Mesenchymal stem cell (in vitro differentiated cells and primary cell): Measurements from ENCODE around the gene HSD11B1.

Source experiments
- DNase-seq: peaks from one replicate; pipeline ENCODE4 v3.0.0-alpha.2; 2013
- H2AFZ ChIP-seq: one replicate; pipeline ENCODE4 v1.6.1; 2013; ENCODE audit warnings: low read depth, mild to moderate bottlenecking, control low read depth, inconsistent platforms, low read length, moderate library complexity
- H2AK5ac ChIP-seq: 2 replicates; pipeline ENCODE4 v1.6.1; 2013; ENCODE audit warnings: low read length, moderate library complexity, mild to moderate bottlenecking, inconsistent platforms; ENCODE audit not compliant: severe bottlenecking
- H2BK120ac ChIP-seq: one replicate; pipeline ENCODE4 v1.6.1; 2013; ENCODE audit warnings: low read depth, mild to moderate bottlenecking, inconsistent platforms, low read length, moderate library complexity
- H2BK12ac ChIP-seq, 2 experiments: one replicate each; pipeline ENCODE4 v1.6.1; 2013; ENCODE audit warnings: inconsistent platforms in 2 of 2, low read length in 2 of 2, mild to moderate bottlenecking in 2 of 2, moderate library complexity in 2 of 2, control low read depth in 1 of 2
- H2BK15ac ChIP-seq: one replicate; pipeline ENCODE4 v1.6.1; 2013; ENCODE audit warnings: mild to moderate bottlenecking, low read depth, inconsistent platforms; ENCODE audit not compliant: poor library complexity, severe bottlenecking
- H2BK5ac ChIP-seq: 2 replicates; pipeline ENCODE4 v1.6.1; 2013; ENCODE audit warnings: low read depth, mild to moderate bottlenecking, low read length, control low read depth, inconsistent platforms; ENCODE audit not compliant: poor library complexity, severe bottlenecking
- H3K14ac ChIP-seq, 2 experiments: one replicate each; pipeline ENCODE4 v1.6.1; 2013; ENCODE audit warnings: inconsistent platforms in 2 of 2, low read length in 2 of 2, control low read depth in 1 of 2, mild to moderate bottlenecking in 1 of 2, moderate library complexity in 1 of 2
- H3K18ac ChIP-seq, 2 experiments: one replicate each; pipeline ENCODE4 v1.6.1; 2013; ENCODE audit warnings: inconsistent platforms in 2 of 2, low read length in 2 of 2, control low read depth in 1 of 2, low read depth in 1 of 2, mild to moderate bottlenecking in 1 of 2
- H3K23ac ChIP-seq, 2 experiments: one replicate each; pipeline ENCODE4 v1.6.1; 2013; ENCODE audit warnings: inconsistent platforms in 2 of 2, low read length in 2 of 2, mild to moderate bottlenecking in 2 of 2, moderate library complexity in 2 of 2, control low read depth in 1 of 2
- H3K27ac ChIP-seq: 2 replicates; pipeline ENCODE4 v1.5.1; 2013; ENCODE audit warnings: mild to moderate bottlenecking, moderate library complexity, low read length, control low read depth, inconsistent platforms; ENCODE audit not compliant: poor library complexity, severe bottlenecking
- H3K27me3 ChIP-seq, 2 experiments: 2 replicates each; pipeline versions ENCODE4 v1.6.1 to v1.7.0; 2013; ENCODE audit warnings: low read length in 2 of 2, mild to moderate bottlenecking in 2 of 2, moderate library complexity in 2 of 2, control low read depth in 1 of 2, inconsistent platforms in 1 of 2; ENCODE audit not compliant: control insufficient read depth in 1 of 2, insufficient read depth in 1 of 2
- H3K36me3 ChIP-seq, 2 experiments: 2 replicates each; pipeline versions ENCODE4 v1.6.1 to v1.7.0; 2013; ENCODE audit warnings: low read length in 2 of 2, control low read depth in 1 of 2, inconsistent platforms in 1 of 2, low read depth in 1 of 2, mild to moderate bottlenecking in 1 of 2; ENCODE audit not compliant: insufficient read depth in 2 of 2, control insufficient read depth in 1 of 2
- H3K4ac ChIP-seq, 2 experiments: one replicate each; pipeline ENCODE4 v1.6.1; 2013; ENCODE audit warnings: inconsistent platforms in 2 of 2, low read length in 2 of 2, mild to moderate bottlenecking in 2 of 2, moderate library complexity in 2 of 2, control low read depth in 1 of 2, low read depth in 1 of 2
- H3K4me1 ChIP-seq: 2 replicates; pipeline ENCODE4 v1.6.1; 2013; ENCODE audit warnings: low read depth, low read length, control low read depth; ENCODE audit not compliant: control insufficient read depth, insufficient read depth
- H3K4me2 ChIP-seq: 2 replicates; pipeline ENCODE4 v1.6.1; 2013; ENCODE audit warnings: low read length, mild to moderate bottlenecking, inconsistent platforms; ENCODE audit not compliant: poor library complexity, severe bottlenecking
- H3K4me3 ChIP-seq, 2 experiments: 2 replicates each; pipeline versions ENCODE4 v1.5.1 to v1.7.0; 2013; ENCODE audit warnings: low read length in 2 of 2, mild to moderate bottlenecking in 2 of 2, control low read depth in 1 of 2, low read depth in 1 of 2; ENCODE audit not compliant: insufficient read depth in 1 of 2
- H3K79me1 ChIP-seq: replicated peaks from 2 replicates; pipeline ENCODE4 v1.6.1; 2013; ENCODE audit warnings: mild to moderate bottlenecking, control low read depth, low read length, inconsistent platforms; ENCODE audit not compliant: poor library complexity, severe bottlenecking
- H3K9ac ChIP-seq: 2 replicates; pipeline ENCODE4 v1.7.0; 2013; ENCODE audit warnings: mild to moderate bottlenecking, low read length, moderate library complexity
- H3K9me3 ChIP-seq: 2 replicates; pipeline ENCODE4 v1.7.0; 2013; ENCODE audit warnings: mild to moderate bottlenecking, low read length; ENCODE audit not compliant: control insufficient read depth
- H4K8ac ChIP-seq: one replicate; pipeline ENCODE4 v1.6.1; 2013; ENCODE audit warnings: inconsistent platforms, mild to moderate bottlenecking, low read length, moderate library complexity
- H4K91ac ChIP-seq: one replicate; pipeline ENCODE4 v1.6.1; 2013; ENCODE audit warnings: mild to moderate bottlenecking, low read length, inconsistent platforms
- WGBS: methylation state at CpG from one replicate; pipeline ENCODE4 v1.1.7; 2013; ENCODE audit warnings: mixed read lengths; 5-methylcytosine and 5-hydroxymethylcytosine counted together

The HSD11B1 gene

DNA sequence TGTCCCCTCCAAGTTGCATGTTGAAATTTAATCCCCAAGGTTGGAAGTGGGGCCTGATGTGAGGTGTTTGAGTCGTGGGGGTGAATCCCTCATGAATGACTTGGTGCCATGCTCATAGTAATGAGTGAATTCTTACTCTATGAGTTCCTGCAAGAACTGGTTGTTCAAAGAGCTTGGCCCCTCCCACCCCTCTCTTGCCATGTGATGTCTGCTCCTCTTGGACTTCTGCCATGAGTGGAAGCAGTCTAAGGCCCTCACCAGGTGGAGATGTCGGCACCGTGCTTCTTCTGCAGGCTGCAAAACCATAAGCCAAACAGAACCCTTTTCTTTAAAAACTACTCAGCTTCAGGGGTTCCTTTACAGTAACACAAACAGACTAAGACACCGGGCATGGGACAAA lies 15.2 kb upstream of the HSD11B1 start:
- no peak overlapping the region for H4K8ac ChIP-seq
- no peak overlapping the region for H2BK15ac ChIP-seq
- H3K9me3 ChIP-seq, result no peaks in the 10 kb centered on the region
- H2BK12ac ChIP-seq, result peak overlapping the region in 1 of 2 experiments; percentile 38
- no peak overlapping the region for H3K4me3 ChIP-seq
- H3K79me1 ChIP-seq, result no peaks in the 10 kb centered on the region
- peak overlapping the region; percentile 54 for H2BK120ac ChIP-seq
- H2AK5ac ChIP-seq, result no peak overlapping the region
- H2AFZ ChIP-seq, result no peak overlapping the region
- peaks cover 10 to 24% of the 10 kb centered on the region in 2 experiments for H3K27me3 ChIP-seq
- no peak overlapping the region for H2BK5ac ChIP-seq
- H3K27ac ChIP-seq, result no peak overlapping the region
- no peaks in the 10 kb centered on the region for H3K36me3 ChIP-seq
- whole genome bisulfite sequencing, result 63% methylated on average over 4 of the region's 4 CpGs
- H4K91ac ChIP-seq, result no peak overlapping the region
- H3K23ac ChIP-seq, result no peak overlapping the region
- H3K4me1 ChIP-seq, result no peaks in the 10 kb centered on the region
- no peak overlapping the region for H3K9ac ChIP-seq
- no peak overlapping the region for H3K18ac ChIP-seq
- H3K4ac ChIP-seq, result no peak overlapping the region
- H3K4me2 ChIP-seq, result no peak overlapping the region
- peak; percentile 37 for DNase-seq
- H3K14ac ChIP-seq, result no peak overlapping the region

DNA sequence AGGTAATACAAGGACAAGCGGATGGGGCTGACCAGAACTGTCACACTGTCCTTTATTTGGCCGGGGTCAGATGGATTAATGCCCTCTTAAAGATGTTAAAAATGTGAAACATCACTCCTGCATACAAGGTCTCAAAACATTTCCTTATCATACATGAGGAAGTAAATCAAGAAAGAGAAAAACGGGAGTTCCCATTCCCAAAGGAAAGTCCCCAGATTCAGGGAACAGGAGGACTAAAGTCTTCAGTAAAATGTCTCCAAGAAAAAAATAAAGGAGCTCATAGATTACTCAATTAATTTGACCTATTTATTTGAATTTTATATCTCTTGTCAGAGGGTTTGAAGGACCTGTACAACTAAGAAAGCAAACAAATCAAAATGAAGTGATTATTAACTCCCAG lies 13.4 kb upstream of the HSD11B1 start:
- H3K9ac ChIP-seq, result no peak overlapping the region
- no peaks in the 10 kb centered on the region for H3K9me3 ChIP-seq
- H3K4me2 ChIP-seq, result no peak overlapping the region
- H3K79me1 ChIP-seq, result no peaks in the 10 kb centered on the region
- no peaks in the 10 kb centered on the region for H3K4me1 ChIP-seq
- no peaks in the 10 kb centered on the region for H3K36me3 ChIP-seq
- no peak overlapping the region for H3K23ac ChIP-seq
- no peak overlapping the region for H3K4me3 ChIP-seq
- H3K14ac ChIP-seq, result no peak overlapping the region
- no peak overlapping the region for H3K18ac ChIP-seq
- no peak overlapping the region for H3K4ac ChIP-seq
- no peak overlapping the region for H3K27ac ChIP-seq
- 94% methylated on average over 2 of the region's 3 CpGs for WGBS
- DNase-seq, result no peak
- H4K8ac ChIP-seq, result no peak overlapping the region
- peaks cover 10 to 21% of the 10 kb centered on the region in 2 experiments for H3K27me3 ChIP-seq
- H2AK5ac ChIP-seq, result no peak overlapping the region
- H2AFZ ChIP-seq, result no peak overlapping the region
- no peak overlapping the region for H2BK120ac ChIP-seq
- no peak overlapping the region for H2BK12ac ChIP-seq
- H2BK15ac ChIP-seq, result no peak overlapping the region
- no peak overlapping the region for H4K91ac ChIP-seq
- no peak overlapping the region for H2BK5ac ChIP-seq

DNA sequence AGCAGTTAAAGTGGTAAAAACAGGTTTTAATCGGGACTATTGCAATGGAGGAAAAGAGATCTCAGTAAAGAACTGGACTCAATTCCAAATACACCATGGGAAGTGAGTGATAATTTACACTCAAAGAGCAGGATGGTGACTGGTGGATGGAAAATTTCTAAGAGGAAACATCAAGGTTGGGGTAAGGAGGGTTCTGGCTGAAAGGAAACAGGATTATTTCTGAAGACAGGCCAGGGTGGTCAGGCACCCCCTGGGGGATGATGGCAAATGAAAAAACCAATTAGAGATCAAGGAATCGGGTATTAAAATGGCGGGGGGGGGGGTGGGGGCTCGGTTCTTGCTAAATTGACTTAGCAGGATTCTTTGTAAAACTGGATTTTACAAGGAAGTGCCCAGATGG lies 12.3 kb upstream of the HSD11B1 start:
- no peak overlapping the region for H3K4me3 ChIP-seq
- no peaks in the 10 kb centered on the region for H3K36me3 ChIP-seq
- no peak overlapping the region for H3K18ac ChIP-seq
- H3K4me2 ChIP-seq, result no peak overlapping the region
- 56% methylated on average over 3 of the region's 4 CpGs for WGBS
- no peak overlapping the region for H3K27ac ChIP-seq
- H3K9ac ChIP-seq, result peak overlapping the region; percentile 79
- no peak overlapping the region for H3K4ac ChIP-seq
- H3K9me3 ChIP-seq, result no peaks in the 10 kb centered on the region
- peak; percentile 27 for DNase-seq
- H2AK5ac ChIP-seq, result no peak overlapping the region
- no peak overlapping the region for H3K23ac ChIP-seq
- no peaks in the 10 kb centered on the region for H3K79me1 ChIP-seq
- H4K8ac ChIP-seq, result no peak overlapping the region
- H3K4me1 ChIP-seq, result no peaks in the 10 kb centered on the region
- no peak overlapping the region for H4K91ac ChIP-seq
- no peak overlapping the region for H2BK120ac ChIP-seq
- H2BK15ac ChIP-seq, result no peak overlapping the region
- no peak overlapping the region for H3K14ac ChIP-seq
- H2BK12ac ChIP-seq, result no peak overlapping the region
- no peak overlapping the region for H2BK5ac ChIP-seq
- H2AFZ ChIP-seq, result no peak overlapping the region
- H3K27me3 ChIP-seq, result peaks cover 10 to 31% of the 10 kb centered on the region in 2 experiments

DNA sequence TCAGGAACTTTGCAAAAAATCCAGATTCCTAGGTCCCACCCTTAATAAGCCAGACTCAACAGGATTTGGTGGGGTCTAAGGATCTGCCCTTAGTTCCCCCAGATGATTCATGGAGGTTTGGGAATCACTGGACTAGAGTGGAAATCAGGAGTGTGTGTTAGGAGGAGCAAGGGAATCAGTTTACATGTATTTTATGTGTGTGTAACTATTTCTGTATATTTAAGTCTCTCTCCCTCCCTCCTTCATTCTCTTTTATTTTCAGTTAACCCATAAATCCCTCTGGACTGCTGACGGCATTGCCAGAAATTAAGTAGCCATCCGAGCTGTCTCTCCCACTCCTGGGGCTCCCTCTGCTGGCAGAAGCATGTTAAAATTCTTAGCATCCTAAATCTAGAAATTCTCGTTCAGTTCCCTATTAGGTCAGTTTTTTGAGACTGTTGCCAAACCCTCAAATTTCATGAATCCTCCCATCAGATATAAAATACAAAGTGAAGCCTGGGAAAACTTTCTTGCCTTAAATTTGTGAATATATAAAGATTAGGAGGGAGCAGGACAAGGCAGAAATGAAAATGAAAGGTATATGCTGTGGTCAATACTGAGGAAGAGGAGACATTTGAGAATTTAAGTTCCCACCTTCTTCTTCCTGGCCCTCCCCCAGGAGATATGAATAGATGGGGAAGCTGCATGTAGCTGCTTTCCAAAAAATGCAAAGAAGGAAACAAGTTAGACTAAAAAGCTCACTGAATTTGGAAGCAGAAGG lies 11.7 kb upstream of the HSD11B1 start:
- Histone ChIP-seq H2AK5ac (no peak overlapping the region), H3K9me3 (no peaks in the 10 kb centered on the region), H3K4me3 (no peak overlapping the region), H3K4me1 (no peaks in the 10 kb centered on the region), H3K27ac (no peak overlapping the region), H3K14ac (no peak overlapping the region), H2BK120ac (no peak overlapping the region), H2BK5ac (no peak overlapping the region), H4K8ac (no peak overlapping the region), H3K79me1 (no peaks in the 10 kb centered on the region), H3K4ac (no peak overlapping the region), H3K4me2 (no peak overlapping the region), H3K9ac (peak overlapping the region; percentile 79), H3K18ac (no peak overlapping the region), H3K27me3 (peaks cover 10 to 32% of the 10 kb centered on the region in 2 experiments), H3K23ac (no peak overlapping the region), H4K91ac (no peak overlapping the region), H3K36me3 (no peaks in the 10 kb centered on the region), H2AFZ (no peak overlapping the region), H2BK12ac (no peak overlapping the region), H2BK15ac (no peak overlapping the region)
- DNase-seq, result peak; percentile 83
- 2% methylated on average over 2 of the region's 3 CpGs for WGBS
